GM21381 (cell line): ENCODE data around the gene ZNF613.
"Not testable (repeated sequence)": the region's sequence is repeated elsewhere in the genome, so short reads cannot be mapped to it uniquely, and the experiment has no call there.

ENCODE experiments used
- ATAC-seq: cut with Tn5 transposase; IDR thresholded peaks from one replicate; pipeline ENCODE4 v1.9.1; 2021; ENCODE audit warnings: mild to moderate bottlenecking, moderate library complexity; ENCODE audit not compliant: unreplicated experiment

Gene ZNF613

DNA sequence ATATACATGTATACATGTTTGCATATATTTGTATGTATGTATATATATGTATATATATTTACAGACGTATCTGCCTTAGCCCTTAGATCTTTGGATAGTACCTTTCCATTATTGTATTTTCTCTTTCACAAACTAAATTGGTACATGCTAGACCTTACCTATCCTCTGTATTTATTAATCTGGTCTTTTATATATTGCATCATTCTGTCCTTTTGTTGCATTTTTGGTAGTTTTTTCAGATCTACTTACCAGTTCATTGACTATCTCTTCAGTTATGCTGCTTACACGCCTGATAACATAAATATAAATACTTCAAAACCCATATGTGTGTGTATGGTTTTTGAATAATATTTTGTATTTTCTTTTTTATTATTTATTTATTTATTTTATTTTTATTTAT lies 11.7 kb downstream of the ZNF613 start:
- no peak for ATAC-seq

DNA sequence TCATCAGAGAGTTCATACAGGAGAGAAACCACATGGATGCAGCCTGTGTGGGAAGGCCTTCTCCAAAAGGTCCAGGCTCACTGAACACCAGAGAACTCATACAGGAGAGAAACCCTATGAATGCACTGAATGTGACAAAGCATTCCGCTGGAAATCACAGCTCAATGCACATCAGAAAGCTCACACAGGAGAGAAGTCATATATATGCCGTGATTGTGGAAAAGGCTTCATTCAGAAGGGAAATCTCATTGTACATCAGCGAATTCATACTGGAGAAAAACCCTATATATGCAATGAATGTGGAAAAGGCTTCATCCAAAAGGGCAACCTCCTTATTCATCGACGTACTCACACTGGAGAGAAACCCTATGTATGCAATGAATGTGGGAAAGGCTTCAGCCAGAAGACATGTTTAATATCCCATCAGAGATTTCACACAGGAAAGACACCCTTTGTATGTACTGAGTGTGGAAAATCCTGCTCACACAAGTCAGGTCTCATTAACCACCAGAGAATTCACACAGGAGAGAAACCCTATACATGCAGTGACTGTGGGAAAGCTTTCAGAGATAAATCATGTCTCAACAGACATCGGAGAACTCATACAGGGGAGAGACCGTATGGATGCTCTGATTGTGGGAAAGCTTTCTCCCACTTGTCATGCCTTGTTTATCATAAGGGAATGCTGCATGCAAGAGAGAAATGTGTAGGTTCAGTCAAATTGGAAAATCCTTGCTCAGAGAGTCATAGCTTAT lies 17.7 kb downstream of the ZNF613 start:
- no peak for ATAC-seq

DNA sequence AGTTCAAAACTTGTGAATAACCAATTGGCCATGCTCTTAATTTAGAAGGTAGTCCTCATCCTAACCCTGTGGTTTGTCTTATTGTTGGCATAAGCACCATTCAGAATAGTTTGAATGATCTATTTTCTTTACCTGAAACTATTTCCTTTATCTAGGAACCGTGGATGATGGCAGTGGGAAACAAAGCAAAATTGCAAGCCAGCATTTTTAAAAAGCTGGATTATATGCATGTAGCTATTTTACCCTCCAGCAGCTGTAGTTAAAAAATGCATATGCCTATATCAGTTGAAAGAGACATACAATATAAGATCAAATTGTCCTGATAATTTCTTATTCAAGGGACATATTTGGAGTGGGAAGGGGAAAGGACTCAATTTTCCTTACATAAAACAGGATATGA lies 19.3 kb downstream of the ZNF613 start:
- no peak for ATAC-seq

- ATAC-seq = no peak
Observed at GRCh38 chr19:51948975-51949374, 21.7 kb downstream of the ZNF613 start.

GRCh38 chr19:51957846-51958245 lies 30.6 kb downstream of the ZNF613 start:
- ATAC-seq = not testable (repeated sequence)

- no peak for ATAC-seq
Observed at GRCh38 chr19:51959791-51960190, 32.5 kb downstream of the ZNF613 start.

DNA sequence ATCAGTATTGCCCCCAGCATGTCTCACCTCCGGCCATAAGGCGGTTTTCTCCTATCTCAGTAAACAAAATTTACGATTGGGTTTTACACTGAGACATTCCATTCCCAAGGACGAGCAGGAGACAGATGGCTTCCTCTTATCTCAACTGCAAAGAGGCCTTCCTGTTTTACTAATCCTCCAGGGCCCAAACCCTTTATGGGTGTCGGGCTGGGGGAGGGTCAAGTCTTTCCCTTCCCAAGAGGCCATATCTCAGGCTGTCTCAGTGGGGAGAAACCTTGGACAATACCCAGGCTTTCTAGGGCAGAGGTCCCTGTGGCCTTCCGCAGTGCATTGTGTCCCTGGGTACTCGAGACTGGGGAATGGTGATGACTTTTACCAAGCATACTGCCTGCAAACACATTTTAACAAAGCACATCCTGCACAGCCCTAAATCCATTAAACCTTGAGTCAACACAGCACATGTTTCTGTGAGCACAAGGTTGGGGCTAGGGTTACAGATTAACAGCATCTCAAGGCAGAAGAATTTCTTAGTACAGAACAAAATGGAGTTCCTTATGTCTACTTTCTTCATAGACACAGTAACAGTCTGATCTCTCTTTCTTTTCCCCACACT lies 33.5 kb downstream of the ZNF613 start:
- ATAC-seq = not testable (repeated sequence)

- ATAC-seq = no peak
Observed at GRCh38 chr19:51965583-51965982, 38.3 kb downstream of the ZNF613 start.

- ATAC-seq = no peak
Observed at GRCh38 chr19:51970718-51971117, 43.4 kb downstream of the ZNF613 start.

DNA sequence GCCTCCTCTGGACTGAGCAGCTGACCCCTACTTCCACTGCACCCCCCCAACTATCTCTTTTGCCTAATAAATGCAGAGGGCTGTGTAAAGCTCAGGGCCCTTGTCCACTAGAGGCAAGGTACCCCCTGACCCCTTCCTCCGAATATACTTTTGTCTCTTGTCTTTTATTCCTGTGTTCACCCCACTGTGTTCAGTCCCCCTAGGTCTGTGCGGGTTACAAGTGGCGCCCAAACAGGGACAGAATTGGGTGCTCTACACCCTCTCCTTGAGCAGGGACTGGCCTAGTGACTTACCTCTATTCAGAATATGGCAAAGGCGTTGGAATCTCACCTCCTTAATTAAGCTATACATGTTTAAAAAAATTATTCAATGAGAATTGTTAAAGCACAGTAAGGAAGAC lies 44.4 kb downstream of the ZNF613 start:
- ATAC-seq = no peak

GRCh38 chr19:51975787-51976186 lies 48.5 kb downstream of the ZNF613 start:
- not testable (repeated sequence) for ATAC-seq

GRCh38 chr19:51976852-51977251 lies 49.6 kb downstream of the ZNF613 start:
- ATAC-seq = no peak

- ATAC-seq = no peak
Observed at GRCh38 chr19:51977346-51977745, 50.1 kb downstream of the ZNF613 start.

DNA sequence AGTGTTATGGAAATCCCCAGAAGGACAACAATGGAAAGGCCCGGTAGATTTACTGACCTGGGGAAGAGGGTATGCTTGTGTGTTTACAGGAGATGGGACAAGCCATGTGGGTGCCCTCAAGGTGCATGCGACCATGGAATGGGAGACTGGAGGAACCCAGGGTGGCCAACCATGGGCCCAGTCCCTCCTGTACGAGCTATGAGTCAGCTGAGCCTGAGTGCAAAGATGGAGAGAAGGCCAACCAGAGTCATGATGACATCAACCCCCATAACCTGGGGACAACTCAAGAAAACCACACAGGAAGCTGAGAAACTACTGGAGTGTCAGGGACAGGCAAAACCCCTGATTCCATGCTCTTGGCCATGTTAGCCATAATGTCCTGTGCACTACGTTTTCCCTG lies 51.6 kb downstream of the ZNF613 start:
- ATAC-seq = no peak

GRCh38 chr19:51980116-51980736 lies 53.0 kb downstream of the ZNF613 start:
- ATAC-seq = no peak

DNA sequence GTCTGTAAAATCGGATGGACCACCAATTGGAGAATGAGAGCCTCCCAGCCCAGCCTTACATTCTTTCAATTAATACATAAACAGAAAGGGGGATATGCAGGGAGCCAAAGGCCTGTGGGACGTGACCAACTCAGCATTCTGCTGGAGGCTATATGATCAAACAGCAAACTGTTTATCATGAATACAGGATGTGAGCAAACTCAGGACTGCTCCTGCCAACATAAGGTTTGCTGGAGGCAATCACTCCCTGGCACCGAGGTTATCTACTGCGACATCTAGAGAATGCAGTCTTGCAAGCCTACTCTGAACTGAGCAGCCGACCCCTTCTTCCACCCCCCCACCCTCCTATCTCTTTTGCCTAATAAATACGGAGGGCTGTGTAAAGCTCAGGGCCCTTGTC lies 53.7 kb downstream of the ZNF613 start:
- ATAC-seq = not testable (repeated sequence)

GRCh38 chr19:51983361-51983760 lies 56.1 kb downstream of the ZNF613 start:
- no peak for ATAC-seq

GRCh38 chr19:51986309-51987291 lies 59.3 kb downstream of the ZNF613 start, which contains the start of gene ZNF350:
Gene ZNF350 (minus strand): TSS chr19:51986840. CDS start chr19:51974360, 12,480 bp downstream.
- peak; percentile 90 for ATAC-seq

- no peak for ATAC-seq
Observed at GRCh38 chr19:51993422-51993821, 66.2 kb downstream of the ZNF613 start.

GRCh38 chr19:51994048-51994644 lies 66.9 kb downstream of the ZNF613 start:
- no peak for ATAC-seq
